Right atrium auricular region (tissue), 2 donors: ENCODE measurements around the gene SASH1. TPM values are rescaled to one million over a fixed set of nuclear protein-coding genes. Genes with fewer than 3 reads are reported as not detected.

Source experiments
- DNase-seq: peaks from one replicate; pipeline ENCODE4 v3.0.0-alpha.2; 2019; ENCODE audit warnings: low spot score
- H3K27ac ChIP-seq, 2 donors: fragments of 200-600 bp; sonication (generic); 1 replicate in 1 of 2; 2 replicates in 1 of 2; pipeline ENCODE4 v1.5.1; 2016 to 2019
- H3K27me3 ChIP-seq, 2 donors: fragments of 200-600 bp; sonication (generic); one replicate each; pipeline versions ENCODE4 v1.5.1 to v1.6.0; 2017 to 2019
- H3K36me3 ChIP-seq: fragments of 200-600 bp; sonication (generic); one replicate; pipeline ENCODE4 v1.5.1; 2016
- H3K4me1 ChIP-seq, 2 donors: fragments of 200-600 bp; sonication (generic); one replicate each; pipeline versions ENCODE4 v1.5.1 to v1.6.0; 2017 to 2019
- H3K4me3 ChIP-seq, 2 donors: fragments of 200-600 bp; sonication (generic); 1 replicate in 1 of 2; 2 replicates in 1 of 2; pipeline ENCODE4 v1.5.1; 2017 to 2019; ENCODE audit warnings: mild to moderate bottlenecking in 1 of 2, moderate library complexity in 1 of 2
- H3K9me3 ChIP-seq, 2 donors: fragments of 200-600 bp; sonication (generic); one replicate each; pipeline ENCODE4 v1.5.1; 2019
- total RNA-seq, 2 donors: library from RNA; depleted of rRNA; stranded (reverse); fragments of >200 nt; gene quantifications; one replicate each; pipeline ENCODE4 v1.1.0, GENCODE V29; 2016
- TF ChIP-seq, protein P1 (sequence below), 2 donors: fragments of 200-600 bp; sonication (generic); IDR thresholded peaks; one replicate each; pipeline ENCODE4 v1.5.1; 2019; ENCODE audit warnings: antibody characterized with exemption in 2 of 2

The SASH1 gene
- total RNA-seq, 2 donors from 2014 or later, result 39.0 to 42.3 TPM

GRCh38 chr6:148470606-148471465, 128.2 kb downstream of the SASH1 start:
- no peak for DNase-seq
- Histone ChIP-seq H3K9me3 (no peaks in the 10 kb centered on the region), H3K27ac (peak overlapping the region; percentile 44 to 56), H3K27me3 (no peaks in the 10 kb centered on the region), H3K36me3 (peaks cover 25% of the 10 kb centered on the region), H3K4me1 (peaks cover 0 to 5% of the 10 kb centered on the region in 2 donors), H3K4me3 (no peak overlapping the region)
- TF ChIP-seq, protein P1, sequence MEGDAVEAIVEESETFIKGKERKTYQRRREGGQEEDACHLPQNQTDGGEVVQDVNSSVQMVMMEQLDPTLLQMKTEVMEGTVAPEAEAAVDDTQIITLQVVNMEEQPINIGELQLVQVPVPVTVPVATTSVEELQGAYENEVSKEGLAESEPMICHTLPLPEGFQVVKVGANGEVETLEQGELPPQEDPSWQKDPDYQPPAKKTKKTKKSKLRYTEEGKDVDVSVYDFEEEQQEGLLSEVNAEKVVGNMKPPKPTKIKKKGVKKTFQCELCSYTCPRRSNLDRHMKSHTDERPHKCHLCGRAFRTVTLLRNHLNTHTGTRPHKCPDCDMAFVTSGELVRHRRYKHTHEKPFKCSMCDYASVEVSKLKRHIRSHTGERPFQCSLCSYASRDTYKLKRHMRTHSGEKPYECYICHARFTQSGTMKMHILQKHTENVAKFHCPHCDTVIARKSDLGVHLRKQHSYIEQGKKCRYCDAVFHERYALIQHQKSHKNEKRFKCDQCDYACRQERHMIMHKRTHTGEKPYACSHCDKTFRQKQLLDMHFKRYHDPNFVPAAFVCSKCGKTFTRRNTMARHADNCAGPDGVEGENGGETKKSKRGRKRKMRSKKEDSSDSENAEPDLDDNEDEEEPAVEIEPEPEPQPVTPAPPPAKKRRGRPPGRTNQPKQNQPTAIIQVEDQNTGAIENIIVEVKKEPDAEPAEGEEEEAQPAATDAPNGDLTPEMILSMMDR (IDR thresholded peaks at IDR 0.05), result no peak

DNA sequence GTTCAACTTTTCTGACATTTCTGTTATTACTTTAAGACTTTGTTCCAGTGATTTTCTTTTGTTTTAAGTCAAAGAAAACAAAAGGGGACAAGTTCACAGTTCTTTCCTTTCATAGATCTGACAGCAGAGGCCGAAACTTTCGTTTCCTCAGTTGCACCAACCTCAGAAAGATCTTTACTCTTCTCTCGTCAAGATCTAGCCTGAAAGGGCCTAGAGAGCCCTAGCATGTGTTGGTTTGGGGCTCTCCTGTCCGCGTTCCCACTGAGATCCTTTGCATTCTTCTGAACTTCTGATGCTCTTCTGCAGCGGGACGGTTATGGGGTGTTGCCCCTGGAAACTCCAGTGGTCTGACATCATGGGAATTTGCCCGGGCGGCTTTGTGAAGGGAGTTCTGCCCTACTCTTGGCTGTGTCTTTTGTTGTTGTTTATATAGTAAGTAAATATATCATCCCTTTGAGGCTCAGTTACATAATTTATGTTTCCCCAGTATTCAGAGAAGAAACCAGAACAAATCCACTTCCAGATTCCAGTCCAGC, 129.1 kb downstream of the SASH1 start:
- Histone ChIP-seq H3K4me1 (peaks cover 0 to 3% of the 10 kb centered on the region in 2 donors), H3K27me3 (no peaks in the 10 kb centered on the region), H3K27ac (peak overlapping the region; percentile 44 to 56), H3K36me3 (peaks cover 25% of the 10 kb centered on the region), H3K4me3 (no peak overlapping the region), H3K9me3 (no peaks in the 10 kb centered on the region)
- TF ChIP-seq, protein P1 (IDR thresholded peaks at IDR 0.05), result no peak
- no peak for DNase-seq

- Histone ChIP-seq H3K36me3 (peaks cover 25% of the 10 kb centered on the region), H3K4me1 (peaks cover 0 to 3% of the 10 kb centered on the region in 2 donors), H3K27ac (peak overlapping the region; percentile 44 to 56), H3K4me3 (no peak overlapping the region), H3K27me3 (no peaks in the 10 kb centered on the region), H3K9me3 (no peaks in the 10 kb centered on the region)
- no peak for DNase-seq
- TF ChIP-seq, protein P1 (IDR thresholded peaks at IDR 0.05), result no peak
Observed at GRCh38 chr6:148472171-148473105, 129.8 kb downstream of the SASH1 start.

DNA sequence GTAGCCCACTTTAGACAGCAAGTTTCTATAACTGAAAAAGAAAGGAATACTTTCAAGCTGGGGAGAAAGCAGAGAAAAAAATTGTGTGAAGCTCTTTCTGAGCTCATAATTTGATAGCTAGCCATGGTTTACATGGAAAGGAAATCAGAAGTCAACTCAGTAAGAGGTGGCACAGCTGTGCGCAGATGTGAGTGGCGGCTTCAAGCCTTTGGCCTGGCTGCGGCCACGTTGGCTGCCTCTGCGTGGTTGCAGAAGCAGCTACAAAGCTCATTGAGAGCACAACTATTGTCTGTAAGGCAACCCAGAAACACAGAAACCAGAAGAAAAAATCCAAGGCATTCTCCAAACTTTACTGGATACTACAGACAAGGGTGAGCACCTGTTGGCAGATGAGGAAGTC, 136.9 kb downstream of the SASH1 start:
- Histone ChIP-seq H3K36me3 (peaks cover 10% of the 10 kb centered on the region), H3K27me3 (no peaks in the 10 kb centered on the region), H3K9me3 (no peaks in the 10 kb centered on the region), H3K27ac (no peak overlapping the region), H3K4me3 (no peak overlapping the region), H3K4me1 (no peaks in the 10 kb centered on the region)
- DNase-seq, result no peak
- TF ChIP-seq, protein P1 (IDR thresholded peaks at IDR 0.05), result no peak

DNA sequence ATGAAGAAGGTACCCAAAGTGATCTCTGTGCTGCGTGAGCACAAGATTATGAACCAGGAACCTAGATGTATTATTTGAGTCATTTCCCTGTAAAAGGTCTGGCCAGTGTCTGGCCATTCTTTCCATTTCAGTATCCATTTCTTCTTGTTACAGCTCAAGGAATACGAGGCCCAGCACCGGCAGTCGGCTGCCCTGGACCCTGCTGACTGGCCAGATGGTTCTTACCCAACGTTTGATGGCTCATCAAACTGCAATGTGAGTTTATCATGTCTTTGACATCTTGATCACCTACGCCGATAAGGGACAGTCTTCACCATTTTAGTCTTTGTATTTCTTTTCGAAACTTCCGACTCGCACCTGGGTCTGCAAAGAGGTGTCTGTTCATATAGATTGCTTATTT, 144.8 kb downstream of the SASH1 start:
- Histone ChIP-seq H3K4me1 (peaks cover 0 to 7% of the 10 kb centered on the region in 2 donors), H3K36me3 (peaks cover 13% of the 10 kb centered on the region), H3K4me3 (no peak overlapping the region), H3K27me3 (no peaks in the 10 kb centered on the region), H3K9me3 (no peaks in the 10 kb centered on the region), H3K27ac (no peak overlapping the region)
- TF ChIP-seq, protein P1 (IDR thresholded peaks at IDR 0.05), result no peak
- no peak for DNase-seq
